ENCODE data around the gene HABP4.

GRCh38 chr9:96489482-96489979 is 39.6 kb downstream of the HABP4 start:
- no peak for TF ChIP-seq SP1 (IDR thresholded peaks at IDR 0.05)
- TF ChIP-seq HDGF (IDR thresholded peaks at IDR 0.05; ENCODE audit: borderline replicate concordance), result no peak
- no peak for TF ChIP-seq CTBP1 (IDR thresholded peaks at IDR 0.05; ENCODE audit: borderline replicate concordance)
- no peak for TF ChIP-seq ZNF384 (IDR thresholded peaks at IDR 0.05)
- TF ChIP-seq FOXK2 (IDR thresholded peaks at IDR 0.05), result no peak
- no peak for TF ChIP-seq PKNOX1 (IDR thresholded peaks at IDR 0.05)

All from HEK293T (cell line).